IPS-18c (cell line): ENCODE data around the gene MIA2.

Source experiments
- H3K4me3 ChIP-seq: 2 replicates; pipeline ENCODE4 v1.7.0; 2013; ENCODE audit warnings: low read depth, mild to moderate bottlenecking, low read length, moderate library complexity; ENCODE audit not compliant: insufficient read depth
- H3K9me3 ChIP-seq: one replicate; pipeline ENCODE4 v1.6.1; 2013; ENCODE audit warnings: mild to moderate bottlenecking, low read length, moderate library complexity; ENCODE audit not compliant: control insufficient read depth, insufficient read depth

MIA2 gene

DNA sequence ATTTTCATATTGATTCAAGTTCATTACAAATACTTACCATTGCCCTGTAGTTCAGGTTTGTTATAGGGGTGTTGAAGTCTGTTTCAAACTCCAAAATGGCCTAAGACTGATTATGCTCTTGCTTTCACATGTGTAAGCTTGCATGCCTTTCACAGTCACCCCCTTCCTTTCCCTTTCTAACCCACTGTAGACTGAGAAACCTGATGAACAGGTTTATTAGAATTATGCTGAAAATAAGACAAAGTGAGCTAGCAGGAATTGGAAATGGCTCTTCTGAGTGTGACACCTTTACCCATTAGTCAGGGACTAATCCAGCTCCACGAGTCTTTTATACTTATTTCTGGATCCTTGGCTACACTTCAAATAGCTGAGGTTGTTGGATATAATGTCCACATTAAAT is 159.6 kb downstream of the MIA2 start:
- H3K9me3 ChIP-seq = no peaks in the 10 kb centered on the region
- H3K4me3 ChIP-seq = no peak overlapping the region

DNA sequence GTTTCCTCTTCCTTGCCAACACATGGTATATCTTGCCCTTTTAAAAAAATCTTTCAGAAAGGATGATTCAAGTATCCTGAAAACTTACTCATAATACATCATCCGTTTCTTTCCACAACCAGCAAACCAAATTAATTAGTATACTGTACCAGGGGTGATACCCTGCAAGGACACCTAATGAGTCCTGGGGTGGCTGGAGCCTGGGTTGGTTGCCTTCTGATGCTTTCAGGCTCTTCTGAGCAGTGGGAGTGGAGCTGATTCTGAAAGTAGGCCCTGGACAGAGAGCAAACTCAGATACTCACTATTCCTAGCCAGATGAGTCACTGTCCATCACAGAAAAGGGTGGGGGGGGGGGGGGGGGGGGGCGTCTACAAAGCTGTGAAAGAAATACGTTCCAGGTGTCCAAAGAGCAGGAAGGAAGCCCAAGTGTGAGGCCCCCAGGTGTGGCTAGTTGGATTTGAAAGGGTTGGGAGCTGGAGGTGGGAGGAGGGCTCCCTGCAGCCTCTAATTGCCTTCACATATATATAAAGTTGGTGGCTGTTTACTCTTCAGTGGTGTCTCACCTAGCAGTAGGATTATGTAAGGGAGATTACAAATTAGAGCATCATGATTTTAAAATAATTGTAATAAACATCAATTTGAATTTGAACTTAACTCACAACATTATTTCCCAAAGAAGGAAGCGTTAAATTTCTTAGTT is 162.0 kb downstream of the MIA2 start:
- Histone ChIP-seq H3K4me3 (no peak overlapping the region), H3K9me3 (no peaks in the 10 kb centered on the region)

DNA sequence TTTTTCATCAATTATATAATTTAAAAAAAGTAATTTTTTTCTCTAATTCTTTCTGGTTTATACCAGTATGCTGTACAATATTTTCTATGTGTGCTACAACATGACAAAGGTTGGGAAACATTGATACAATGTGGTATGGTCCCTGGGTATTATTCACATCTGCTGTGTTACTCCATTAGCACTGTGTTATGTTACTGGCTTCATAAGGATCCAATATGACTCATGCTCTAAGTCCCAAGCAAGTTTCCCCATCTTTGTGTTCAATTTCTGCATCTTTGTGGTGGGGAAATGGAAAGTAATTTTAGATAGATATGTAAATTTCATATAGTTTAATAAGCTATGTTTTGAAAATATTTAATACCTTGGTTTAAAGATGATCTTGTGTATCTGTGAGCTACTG is 162.7 kb downstream of the MIA2 start:
- no peak overlapping the region for H3K4me3 ChIP-seq
- H3K9me3 ChIP-seq = no peaks in the 10 kb centered on the region

DNA sequence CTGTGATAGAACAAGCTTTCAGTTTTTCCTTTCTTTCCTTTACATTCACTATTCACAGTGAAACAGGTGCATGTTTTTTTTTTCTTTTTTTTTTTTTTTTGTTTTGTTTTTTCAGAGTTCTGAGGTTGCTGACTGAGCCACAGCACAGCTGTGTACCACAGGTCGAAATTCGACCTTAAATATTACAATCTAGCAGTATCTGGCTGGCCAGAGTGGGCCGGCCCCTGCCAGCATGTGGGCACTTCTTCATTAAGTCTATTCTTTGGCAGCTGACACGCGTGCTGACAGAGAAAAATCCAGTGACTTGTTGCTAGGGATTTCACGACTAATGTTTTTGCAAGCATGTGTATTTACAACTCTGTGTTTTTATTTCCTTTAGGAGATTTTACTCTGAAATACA is 164.7 kb downstream of the MIA2 start:
- Histone ChIP-seq H3K9me3 (no peaks in the 10 kb centered on the region), H3K4me3 (no peak overlapping the region)

DNA sequence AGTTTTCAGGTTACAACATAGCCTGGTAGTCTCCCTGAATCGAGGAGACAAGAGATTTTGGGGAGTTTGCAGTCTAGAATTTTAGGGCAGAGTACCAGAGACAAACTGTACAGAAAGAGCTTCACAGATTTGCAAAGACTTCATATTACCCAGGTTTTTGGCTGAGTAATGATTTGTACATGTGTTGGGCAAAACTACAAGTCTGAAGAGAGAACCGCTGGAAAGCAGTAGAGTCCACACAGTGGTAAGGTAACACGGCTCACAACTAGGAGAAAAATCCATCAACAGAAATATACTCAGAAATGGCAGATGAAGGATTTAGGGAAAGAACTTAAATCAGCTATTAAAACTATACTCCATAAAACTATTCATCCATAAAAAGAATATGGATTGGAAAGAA is 172.8 kb downstream of the MIA2 start:
- H3K4me3 ChIP-seq = no peak overlapping the region
- H3K9me3 ChIP-seq = no peaks in the 10 kb centered on the region

DNA sequence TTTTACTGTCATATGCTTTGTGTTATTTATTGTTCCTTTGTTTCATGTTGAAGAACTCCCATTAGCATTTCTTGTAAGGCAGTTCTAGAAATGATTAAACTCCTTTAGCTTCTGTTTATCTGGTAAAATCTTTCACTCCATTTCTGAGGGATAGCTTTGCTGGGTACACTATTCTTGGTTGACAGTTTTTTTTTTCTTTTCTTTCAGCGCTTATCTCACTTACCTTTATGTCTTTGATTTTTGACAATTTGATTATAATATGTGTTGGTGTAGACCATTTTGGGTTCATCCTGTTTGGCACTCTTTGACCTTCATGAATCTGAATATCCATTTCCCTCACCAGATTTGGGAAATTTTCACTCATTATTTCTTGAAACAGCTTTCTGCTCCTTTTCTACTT is 182.4 kb downstream of the MIA2 start:
- Histone ChIP-seq H3K4me3 (no peak overlapping the region), H3K9me3 (peaks cover 5% of the 10 kb centered on the region)

DNA sequence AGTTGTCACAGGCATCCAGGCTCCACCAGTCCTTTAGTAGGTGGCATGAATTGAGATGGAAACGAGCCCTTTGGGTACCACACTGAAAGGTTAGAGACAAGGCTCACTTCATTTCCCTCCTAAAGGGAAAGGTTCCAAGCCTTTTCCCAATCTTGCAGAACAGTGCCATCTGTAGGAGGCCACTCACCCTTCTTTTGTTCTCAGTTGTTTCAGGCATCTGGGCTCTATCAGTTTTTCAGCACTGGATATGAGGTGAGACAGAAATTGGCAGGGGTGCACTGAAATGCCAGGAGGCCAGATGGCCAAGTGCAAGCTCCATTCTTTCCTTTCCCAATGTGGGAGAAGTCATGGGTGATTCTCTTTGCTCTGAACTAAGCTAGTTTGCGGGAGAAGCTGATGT is 183.3 kb downstream of the MIA2 start:
- Histone ChIP-seq H3K4me3 (no peak overlapping the region), H3K9me3 (peaks cover 5% of the 10 kb centered on the region)

DNA sequence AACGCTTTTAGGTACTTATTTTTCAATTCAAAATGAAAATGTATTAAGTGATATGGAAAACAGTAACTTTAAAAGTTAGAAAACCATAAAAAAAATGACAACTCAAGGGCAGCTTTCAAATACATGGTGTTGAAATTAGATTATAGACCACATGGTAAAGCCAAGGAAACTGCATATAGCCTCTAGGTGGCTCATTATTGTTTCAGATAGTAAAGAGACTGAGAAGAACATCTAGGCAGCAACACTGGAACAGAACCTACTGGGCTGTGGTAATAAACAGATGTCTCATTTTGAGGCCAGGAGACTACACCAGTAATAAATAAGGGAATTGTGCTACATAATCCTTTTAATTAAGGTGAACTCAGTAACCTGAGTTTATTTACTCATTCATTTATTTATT is 185.6 kb downstream of the MIA2 start:
- H3K4me3 ChIP-seq = no peak overlapping the region
- peaks cover 5% of the 10 kb centered on the region for H3K9me3 ChIP-seq

DNA sequence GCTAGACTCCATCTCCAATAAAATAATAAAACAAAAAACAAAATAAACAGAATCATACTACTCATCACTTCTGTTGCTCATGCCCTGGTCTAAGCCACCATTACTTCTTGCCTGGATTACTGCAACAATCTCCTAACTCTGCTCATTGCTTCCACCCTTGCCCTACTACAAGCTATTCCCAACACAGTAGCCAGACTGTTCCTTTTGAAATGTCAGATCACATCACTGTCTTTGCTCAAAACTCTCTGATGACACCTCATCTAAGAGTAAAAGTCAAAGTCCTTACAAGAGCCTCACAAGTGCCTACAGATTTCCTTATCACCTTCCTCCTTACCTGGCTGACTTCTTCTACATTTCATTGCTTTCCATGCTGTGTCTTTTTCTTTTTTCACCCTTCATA is 188.5 kb downstream of the MIA2 start:
- no peaks in the 10 kb centered on the region for H3K9me3 ChIP-seq

DNA sequence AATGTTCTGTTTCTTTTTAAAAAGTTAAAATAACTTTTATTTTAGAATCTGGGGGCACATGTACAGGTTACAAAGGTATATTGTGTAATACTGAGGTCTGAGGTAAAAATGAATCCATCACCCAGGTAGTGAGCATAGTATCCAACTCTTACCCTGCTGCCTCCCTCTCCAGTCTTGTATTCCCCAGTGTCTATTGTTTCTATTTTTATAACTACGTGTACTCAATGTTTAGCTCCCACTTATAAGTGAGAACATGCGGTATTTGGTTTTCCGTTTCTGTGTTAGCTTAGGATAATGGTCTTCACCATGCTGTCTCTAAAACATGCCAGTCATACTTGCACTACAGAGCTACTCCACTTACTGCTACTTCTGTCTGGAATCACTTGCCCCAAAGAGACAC is 190.1 kb downstream of the MIA2 start:
- Histone ChIP-seq H3K4me3 (no peak overlapping the region), H3K9me3 (no peaks in the 10 kb centered on the region)

More for the DNA sequence above, 188.5 kb downstream of the MIA2 start:
- no peak overlapping the region for H3K4me3 ChIP-seq

DNA sequence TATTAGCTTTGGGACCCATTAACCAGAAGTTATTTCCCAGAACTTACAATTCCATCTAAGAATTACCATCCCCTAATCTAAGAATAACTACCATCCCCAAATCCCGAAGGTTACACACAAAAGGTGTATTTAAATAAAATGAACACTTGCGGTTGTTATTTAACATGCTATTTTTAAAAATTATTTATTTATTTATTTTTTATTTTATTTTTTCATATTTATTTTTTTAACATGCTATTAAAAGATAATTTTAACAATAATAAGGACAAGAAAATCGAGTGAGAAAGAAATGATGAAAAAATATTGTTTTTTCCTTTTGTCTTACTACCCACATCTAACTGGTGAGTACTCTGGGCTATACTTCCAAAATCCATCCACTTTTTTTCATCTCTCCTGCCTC is 192.2 kb downstream of the MIA2 start:
- H3K9me3 ChIP-seq = no peaks in the 10 kb centered on the region

DNA sequence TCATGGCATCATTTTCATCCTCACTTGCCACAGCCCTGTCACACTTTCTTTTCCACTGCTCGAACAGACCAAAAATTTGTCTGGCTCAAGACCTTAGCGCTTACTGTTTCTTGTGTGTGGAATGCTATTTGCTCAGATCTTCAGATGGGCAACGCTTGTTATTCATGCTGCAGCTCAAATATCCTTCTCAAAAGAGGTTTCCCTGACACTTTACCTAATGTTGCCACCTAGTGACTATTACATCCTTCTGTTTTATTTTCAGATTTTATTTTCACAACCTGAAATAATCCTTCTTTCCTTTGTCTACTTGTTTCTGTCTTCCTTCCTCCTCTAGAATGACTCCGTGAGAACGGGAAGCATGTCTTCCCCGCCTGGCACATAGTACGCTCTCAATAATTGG is 192.9 kb downstream of the MIA2 start:
- Histone ChIP-seq H3K9me3 (no peaks in the 10 kb centered on the region), H3K4me3 (no peak overlapping the region)

More for the DNA sequence above, 192.2 kb downstream of the MIA2 start:
- no peak overlapping the region for H3K4me3 ChIP-seq

DNA sequence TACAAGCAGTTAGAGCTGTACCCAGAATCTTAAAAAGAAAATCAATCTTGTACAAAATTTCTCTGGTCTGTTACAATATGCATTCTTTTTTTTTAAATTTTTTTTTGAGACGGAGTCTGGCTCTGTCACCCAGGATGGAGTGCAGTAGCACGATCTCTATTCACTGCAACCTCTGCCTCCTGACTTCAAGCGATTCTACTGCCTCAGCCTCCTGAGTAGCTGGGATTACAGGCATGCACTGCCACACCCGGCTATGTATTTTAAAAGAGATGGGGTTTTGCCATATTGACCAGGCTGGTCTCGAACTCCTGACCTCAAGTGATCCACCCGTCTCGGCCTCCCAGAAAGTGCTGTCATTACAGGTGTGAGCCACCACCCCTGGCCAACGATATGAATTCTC is 194.4 kb downstream of the MIA2 start:
- H3K9me3 ChIP-seq = no peaks in the 10 kb centered on the region
- H3K4me3 ChIP-seq = no peak overlapping the region

DNA sequence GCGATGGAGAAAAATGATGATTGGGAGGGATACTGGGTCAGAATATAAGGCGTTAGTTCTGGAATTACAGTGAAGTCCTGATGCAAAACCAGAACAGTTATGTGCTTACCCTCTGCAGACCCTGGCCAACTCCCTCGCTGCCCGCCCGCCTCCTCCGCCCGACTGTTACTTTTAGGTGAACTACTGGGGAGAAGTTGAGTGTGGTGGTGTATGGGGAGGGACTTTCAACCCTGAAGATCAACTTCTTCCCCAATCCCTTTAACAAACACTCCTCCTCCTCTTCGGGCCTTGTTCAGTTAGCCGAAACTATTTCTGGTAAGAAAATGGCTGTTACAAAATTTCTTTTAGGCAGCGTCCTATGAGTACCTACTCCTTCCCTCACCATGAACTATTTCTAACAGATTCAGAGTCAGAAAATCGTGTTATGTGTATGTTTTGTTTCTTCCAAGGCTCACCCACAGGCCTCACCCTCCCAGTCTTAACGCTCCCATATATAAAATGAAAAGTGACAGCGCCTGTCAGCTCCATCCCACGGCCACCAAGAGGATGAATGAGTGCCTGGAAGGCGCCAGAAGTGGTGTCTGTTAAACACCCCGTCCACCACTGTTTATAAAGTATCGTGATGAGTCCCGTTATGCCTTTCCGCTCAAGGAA is 197.2 kb downstream of the MIA2 start:
- peak overlapping the region; percentile 58 for H3K4me3 ChIP-seq
- H3K9me3 ChIP-seq = no peaks in the 10 kb centered on the region

DNA sequence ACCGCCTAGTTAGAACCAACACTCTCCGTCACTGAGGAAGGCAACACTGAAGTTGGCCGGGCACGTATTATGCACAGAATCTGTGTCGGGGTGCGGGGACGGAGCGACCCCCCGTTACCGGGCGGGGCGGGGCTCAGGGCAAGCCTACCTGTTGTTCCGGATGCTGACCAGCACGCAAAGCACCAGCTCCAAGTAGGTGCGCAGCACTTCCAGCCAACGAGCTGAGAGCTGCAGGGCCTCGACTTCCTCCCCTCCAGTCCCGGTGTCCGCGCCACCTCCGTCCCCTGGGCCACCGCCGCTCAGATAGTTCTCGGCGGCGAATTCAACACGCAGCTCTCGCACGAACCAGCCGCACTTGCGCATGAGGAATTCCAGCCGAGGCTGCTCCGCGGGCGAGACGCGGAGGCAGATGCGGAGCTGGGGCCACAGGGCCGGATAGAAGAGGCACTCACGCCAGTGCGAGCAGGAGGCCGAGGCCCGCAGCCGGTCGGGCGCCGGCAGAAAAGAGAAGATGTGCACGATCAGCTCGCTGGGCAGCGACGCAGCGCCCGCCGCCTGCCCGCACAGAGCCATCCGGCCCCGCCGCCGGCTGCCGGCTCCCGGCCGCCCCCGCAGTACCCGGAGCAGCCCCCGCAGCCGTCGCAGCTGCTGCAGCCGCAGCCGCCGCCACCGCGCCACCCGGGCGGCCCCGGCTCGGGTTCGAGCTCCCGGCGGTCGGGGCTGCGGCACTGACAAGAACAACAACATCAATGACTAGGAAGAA is 197.9 kb downstream of the MIA2 start:
- peak overlapping the region; percentile 58 for H3K4me3 ChIP-seq
- H3K9me3 ChIP-seq = no peaks in the 10 kb centered on the region

DNA sequence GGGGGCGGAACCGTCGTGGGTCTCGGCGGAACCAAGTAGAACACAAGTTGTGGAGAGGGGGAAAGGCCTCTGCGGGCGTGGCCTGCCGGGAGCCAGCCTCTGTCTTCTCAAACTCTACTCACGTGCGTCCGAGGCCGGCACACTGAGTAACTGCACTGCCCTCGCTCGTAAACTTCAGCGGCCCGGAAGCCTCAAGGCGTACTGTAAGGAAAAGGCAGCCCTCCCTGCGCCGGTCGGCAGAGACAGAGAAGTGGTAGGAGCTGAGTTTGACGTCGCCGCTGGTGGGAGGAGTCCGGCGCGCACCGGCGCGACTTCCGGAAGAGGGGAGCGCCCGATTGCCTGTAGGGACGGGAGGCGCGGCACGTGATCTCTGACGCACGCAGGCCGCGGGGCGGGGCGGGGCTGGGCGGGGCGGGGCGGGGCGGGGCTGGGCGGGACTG is 198.5 kb downstream of the MIA2 start, which contains the start of gene FBXO33:
Gene FBXO33 (minus strand): TSS at position 255 of the 440 bp plus-strand sequence. CDS start 271 bp downstream, outside the sequence.
- Histone ChIP-seq H3K4me3 (peak within 1 kb of the TSS; percentile 75), H3K9me3 (no peaks in the 10 kb centered on the region)

DNA sequence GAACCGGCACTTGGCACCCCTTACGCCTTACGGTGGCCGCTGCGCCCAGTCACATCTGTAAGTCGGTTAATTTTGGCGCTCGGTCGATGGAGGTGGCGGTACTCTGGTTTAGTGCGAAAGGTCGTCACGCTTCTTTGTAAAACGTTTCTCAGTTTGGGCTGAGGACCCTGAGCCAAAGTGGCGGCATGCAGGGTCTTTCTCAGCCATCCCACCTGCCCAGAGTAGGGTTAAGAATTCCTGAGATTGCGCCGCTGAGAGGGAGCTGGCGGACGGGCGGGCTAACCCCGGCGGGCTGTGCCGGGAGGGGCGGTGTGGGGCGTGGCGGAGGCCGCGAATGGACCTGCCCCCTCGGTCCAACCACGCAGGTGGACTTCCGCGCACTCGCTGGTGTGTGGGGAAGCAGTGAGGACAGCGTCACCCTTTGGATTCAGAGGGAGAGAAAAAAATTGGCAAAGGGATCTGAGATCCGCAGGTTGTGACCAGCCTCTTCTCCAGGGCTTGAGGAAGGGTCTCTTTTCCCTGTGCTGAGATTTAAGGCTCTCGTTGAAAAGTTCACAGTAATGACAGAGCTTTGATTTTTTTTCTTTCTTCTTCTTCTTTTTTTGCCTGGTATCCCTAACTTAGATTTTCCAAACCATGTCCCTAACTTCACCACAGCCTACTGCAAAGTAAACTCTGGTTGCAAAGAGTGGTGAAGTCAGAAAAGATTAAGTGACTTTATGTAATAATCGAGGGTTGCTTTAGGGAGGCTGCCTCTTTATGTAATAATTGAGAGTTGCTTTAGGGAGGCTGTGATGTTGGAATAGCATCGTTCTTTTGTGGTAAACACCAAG is 199.1 kb downstream of the MIA2 start:
- no peaks in the 10 kb centered on the region for H3K9me3 ChIP-seq
- peak overlapping the region; percentile 75 for H3K4me3 ChIP-seq
